ENCODE measurements around the gene HTRA2.
"Not testable (repeated sequence)": the region's sequence is repeated elsewhere in the genome, so short reads cannot be mapped to it uniquely, and the experiment has no call there.

The HTRA2 gene

GRCh38 chr2:74529357-74530238, at the start of gene HTRA2, which contains the start of gene AUP1:
HTRA2 (plus strand) TSS chr2:74529933; CDS start chr2:74530007, 74 bp downstream.
AUP1 (minus strand) TSS chr2:74529706; CDS start chr2:74529629, 77 bp downstream.
- peak; percentile 99 for DNase-seq

- DNase-seq: no peak
Observed at GRCh38 chr2:74481431-74481830, 48.3 kb upstream of the HTRA2 start.

- DNase-seq: peak; percentile 33
Observed at GRCh38 chr2:74481961-74482800, 47.6 kb upstream of the HTRA2 start.

DNA sequence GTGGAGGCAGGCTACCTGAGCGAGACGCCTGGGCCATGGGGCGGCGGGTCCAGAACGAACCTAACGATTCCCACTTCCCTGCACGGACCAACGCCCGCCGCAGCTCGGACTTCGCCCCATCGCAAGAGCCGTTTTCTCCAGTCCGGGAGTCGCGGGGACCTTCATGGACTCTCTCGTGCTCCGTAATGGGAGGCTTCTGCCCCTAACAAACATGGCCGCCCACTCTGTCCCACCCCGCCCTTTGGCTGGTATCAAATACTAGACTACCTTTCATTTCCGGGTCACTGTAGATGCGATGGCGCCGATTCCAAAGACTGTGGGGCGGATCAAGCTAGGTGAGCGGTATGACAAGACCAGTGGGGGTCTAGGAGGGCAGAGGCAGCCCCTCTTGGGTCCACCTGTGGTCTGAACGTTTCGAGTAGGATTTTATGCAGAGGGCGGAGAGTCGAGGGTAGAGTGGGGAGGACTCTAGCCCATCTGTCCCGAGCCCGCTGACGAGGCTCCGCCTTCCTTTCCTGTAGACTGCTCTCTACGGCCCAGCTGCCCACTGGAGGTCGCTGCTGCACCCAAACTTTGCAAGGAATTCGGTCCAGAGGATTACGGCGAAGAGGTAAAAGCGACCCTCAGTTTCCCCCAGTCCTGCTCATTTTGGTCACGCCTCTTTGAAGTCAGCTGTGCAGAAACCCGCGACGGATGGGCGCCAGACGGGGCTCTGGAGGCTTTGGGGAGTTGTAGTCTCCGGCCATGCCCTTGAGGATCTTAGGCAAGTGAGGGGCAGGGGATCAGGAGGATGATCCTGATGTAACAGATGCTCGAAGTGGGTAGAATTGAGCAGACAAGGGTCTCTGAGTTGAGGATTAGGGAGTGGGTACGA, 46.7 kb upstream of the HTRA2 start, which contains the start of the genes CCDC142 and TTC31:
Gene CCDC142, minus strand, starts transcription at position 198 of the 874 bp plus-strand sequence. Its CDS starts 161 bp downstream, at position 37.
Gene TTC31, plus strand, starts transcription at position 281 of the 874 bp plus-strand sequence. Its CDS starts 15 bp downstream, at position 296.
- peak; percentile 94 for DNase-seq

GRCh38 chr2:74483675-74484164, 46.0 kb upstream of the HTRA2 start:
- not testable (repeated sequence) for DNase-seq

GRCh38 chr2:74486141-74486540, 43.6 kb upstream of the HTRA2 start:
- no peak for DNase-seq

- DNase-seq: no peak
Observed at GRCh38 chr2:74488643-74489481, 40.9 kb upstream of the HTRA2 start.

DNA sequence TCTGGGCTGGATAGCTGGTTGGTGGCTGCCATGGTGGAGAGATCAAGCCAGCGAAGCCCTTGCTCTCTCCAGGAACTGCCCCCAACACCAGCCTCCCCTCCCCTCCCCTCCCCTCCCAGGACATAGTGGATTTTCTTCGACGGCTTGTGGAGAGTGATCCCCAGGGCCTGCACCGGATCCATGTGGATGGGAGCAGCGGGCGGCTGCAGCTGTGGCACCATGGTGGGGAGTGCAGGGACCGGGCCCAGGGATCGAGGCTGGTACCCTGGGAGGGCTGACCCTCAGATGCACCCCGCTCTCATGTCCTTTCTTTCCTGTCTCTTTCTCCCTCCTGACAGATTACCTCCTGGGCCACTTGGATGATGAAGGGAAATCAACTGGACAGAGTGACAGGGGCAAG, 39.8 kb upstream of the HTRA2 start:
- no peak for DNase-seq

- DNase-seq: no peak
Observed at GRCh38 chr2:74491648-74492544, 37.8 kb upstream of the HTRA2 start.

- DNase-seq: peak; percentile 63
Observed at GRCh38 chr2:74493546-74493945, 36.2 kb upstream of the HTRA2 start.

- DNase-seq: no peak
Observed at GRCh38 chr2:74495440-74495839, 34.3 kb upstream of the HTRA2 start.

- DNase-seq: no peak
Observed at GRCh38 chr2:74496997-74497776, 32.5 kb upstream of the HTRA2 start.

GRCh38 chr2:74497777-74498499, 31.8 kb upstream of the HTRA2 start:
- no peak for DNase-seq

- DNase-seq: peak; percentile 84
Observed at GRCh38 chr2:74498500-74499266, 31.1 kb upstream of the HTRA2 start.

- DNase-seq: peak; percentile 36
Observed at GRCh38 chr2:74499267-74499939, 30.3 kb upstream of the HTRA2 start, which contains the start of gene LBX2. LBX2 (minus strand) TSS chr2:74499603; CDS start chr2:74499537, 66 bp downstream.

- no peak for DNase-seq
Observed at GRCh38 chr2:74499940-74500577, 29.7 kb upstream of the HTRA2 start.

GRCh38 chr2:74500578-74500946, 29.2 kb upstream of the HTRA2 start:
- no peak for DNase-seq

All from EL (cell line).